Left renal pelvis (tissue), 4 donors: ENCODE data around the gene PDCD10. TPM values are rescaled to one million over a fixed set of nuclear protein-coding genes. Genes with fewer than 3 reads are reported as not detected.

Experiments
- DNase-seq, 4 donors: peaks; one replicate each; pipeline ENCODE4 v3.0.0-alpha.2; 2013; ENCODE audit warnings: low read depth in 4 of 4, low spot score in 3 of 4
- polyA plus RNA-seq, 4 donors: library from polyadenylated mRNA; unstranded; fragments of 120-200 nt; gene quantifications; one replicate each; pipeline ENCODE4 v1.2.1, GENCODE V29; 2013; ENCODE audit not compliant: insufficient read length in 4 of 4

Gene PDCD10
- polyA plus RNA-seq, 4 donors, result 61.5 to 88.6 (median 66.7) TPM

GRCh38 chr3:167684388-167684993, 50.2 kb downstream of the PDCD10 start:
- peak; percentile 14 to 29 (median 22) for DNase-seq

- no peak for DNase-seq
Measured at GRCh38 chr3:167679526-167679925, 55.2 kb downstream of the PDCD10 start.

DNA sequence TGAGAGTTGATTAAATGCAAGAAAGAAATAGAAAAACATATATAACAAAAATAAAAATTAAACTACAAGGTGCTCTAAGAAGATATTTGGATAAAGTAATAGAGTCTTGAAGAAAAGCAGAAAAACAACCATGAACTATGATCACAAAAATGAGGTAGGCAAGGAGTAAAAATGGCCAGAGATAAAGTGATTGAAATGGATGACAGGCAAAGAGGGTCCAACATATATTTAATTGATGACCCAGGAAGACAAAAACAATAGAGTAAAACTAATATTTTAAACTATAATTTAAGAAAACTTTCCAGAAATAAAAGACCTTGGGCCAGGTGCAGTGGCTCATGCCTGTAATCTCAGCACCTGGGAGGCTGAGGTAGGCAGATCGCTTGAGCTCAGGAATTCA, 58.8 kb downstream of the PDCD10 start:
- DNase-seq, result no peak

DNA sequence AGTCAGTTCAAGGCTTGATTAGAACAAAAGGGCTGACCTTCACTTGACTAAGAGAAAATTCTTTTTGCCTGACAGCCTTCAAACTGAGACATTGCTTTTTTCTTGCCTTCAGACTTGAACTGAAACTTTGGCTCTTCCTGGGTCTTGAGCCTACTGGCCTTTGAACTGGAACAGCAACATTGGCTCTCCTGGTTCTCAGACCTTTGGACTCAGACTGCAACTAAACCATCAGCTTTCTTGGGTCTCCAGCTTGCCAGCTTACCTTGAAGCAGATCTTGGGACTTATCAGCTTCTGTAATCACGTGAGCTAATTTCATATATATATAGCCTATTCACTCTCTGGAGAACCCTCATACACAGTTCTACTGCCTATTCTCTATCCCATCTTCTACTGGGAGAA, 61.5 kb downstream of the PDCD10 start:
- DNase-seq, result no peak

DNA sequence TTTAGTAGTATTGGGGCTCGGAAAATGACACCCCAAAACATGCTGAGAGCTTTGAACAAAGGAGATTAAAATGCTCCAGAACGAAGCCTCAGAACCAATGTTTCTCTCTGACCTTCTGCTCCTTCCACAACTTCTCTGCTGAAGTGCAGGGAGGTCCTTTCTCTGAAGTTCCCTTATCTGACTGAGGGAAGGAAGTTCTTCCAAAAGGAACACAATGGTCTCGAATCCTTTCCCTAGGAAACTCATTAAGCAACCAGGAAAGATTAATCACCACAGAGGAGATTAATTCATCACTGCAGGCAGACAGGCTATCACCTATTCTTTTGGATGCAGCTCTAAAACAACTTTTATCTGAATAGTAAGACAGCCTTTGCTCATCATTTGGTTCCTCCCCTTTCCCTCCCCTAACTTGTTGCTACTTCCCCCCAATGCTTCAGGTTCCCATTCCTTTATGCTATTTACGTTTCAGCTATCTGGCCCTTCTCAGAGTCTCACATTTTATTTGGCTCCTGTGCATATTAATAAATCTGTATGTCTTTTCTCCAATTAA, 62.7 kb downstream of the PDCD10 start:
- DNase-seq, result no peak

DNA sequence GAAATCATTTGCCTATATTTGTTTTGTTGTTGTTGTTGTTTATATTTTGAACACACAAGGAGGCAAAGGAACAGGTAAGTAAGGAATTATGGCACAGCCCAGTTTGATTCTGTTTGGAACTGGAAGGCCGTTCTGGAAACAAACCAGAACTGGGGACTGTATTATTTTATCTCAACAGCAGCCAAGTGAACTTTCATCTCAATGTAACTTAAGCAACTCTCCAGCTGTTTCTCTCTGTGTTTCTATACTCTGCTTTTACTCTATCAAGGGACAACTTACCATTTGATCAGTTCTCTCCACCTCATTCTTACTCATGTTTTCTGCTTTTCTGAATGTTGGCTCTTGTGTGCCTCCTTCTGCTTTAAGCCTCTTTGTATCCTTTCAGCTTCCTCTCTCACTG, 65.0 kb downstream of the PDCD10 start:
- no peak for DNase-seq

DNA sequence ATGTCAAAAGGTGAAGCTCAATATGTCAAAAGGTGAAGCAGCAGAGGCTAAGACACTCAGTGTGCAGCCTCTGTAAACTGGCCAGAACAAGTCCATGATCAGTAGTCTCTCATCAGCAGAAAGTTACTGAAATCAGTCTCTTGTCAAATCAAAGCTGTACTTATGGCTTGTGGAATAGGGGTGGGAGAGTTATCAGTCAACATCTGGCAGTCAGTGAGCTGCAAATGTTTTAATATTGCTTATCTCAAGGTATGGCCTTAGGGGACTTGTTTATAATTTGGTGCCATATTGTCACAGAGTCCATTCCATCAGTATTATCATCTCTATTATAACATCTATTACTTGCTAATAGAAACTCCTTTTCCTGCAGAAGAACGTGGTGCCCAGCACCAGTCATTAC, 66.0 kb downstream of the PDCD10 start:
- no peak for DNase-seq

GRCh38 chr3:167666563-167666962, 68.1 kb downstream of the PDCD10 start:
- DNase-seq, result no peak

- no peak for DNase-seq
Measured at GRCh38 chr3:167662919-167663400, 71.7 kb downstream of the PDCD10 start.

- no peak for DNase-seq
Measured at GRCh38 chr3:167657684-167658225, 76.9 kb downstream of the PDCD10 start.

- DNase-seq, result no peak
Measured at GRCh38 chr3:167656821-167657220, 77.9 kb downstream of the PDCD10 start.

- DNase-seq, result no peak
Measured at GRCh38 chr3:167653760-167654159, 80.9 kb downstream of the PDCD10 start, which contains the start of gene WDR49. WDR49 (minus strand) TSS chr3:167653942; CDS start chr3:167653425, 517 bp downstream.

GRCh38 chr3:167653155-167653554, 81.5 kb downstream of the PDCD10 start:
- no peak for DNase-seq

DNA sequence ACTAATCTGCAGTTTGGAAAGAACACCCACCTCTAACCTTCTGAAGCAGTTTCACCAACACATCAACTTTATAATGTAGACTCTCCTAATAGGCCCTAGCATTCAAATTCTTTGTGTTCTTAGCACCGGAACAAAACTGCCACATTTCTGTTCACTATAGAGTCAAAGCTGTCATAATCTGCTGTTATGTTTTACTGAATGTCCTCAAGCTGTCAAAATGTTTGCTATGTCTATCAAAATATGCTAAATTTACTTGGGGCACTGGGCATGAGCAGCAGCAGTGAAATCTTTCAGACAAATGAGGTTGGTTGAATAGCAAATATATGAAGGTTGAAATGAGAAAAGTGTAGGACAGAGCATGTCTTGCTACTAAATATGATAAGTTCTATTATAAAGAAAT, 82.9 kb downstream of the PDCD10 start:
- no peak for DNase-seq

- no peak for DNase-seq
Measured at GRCh38 chr3:167650459-167650858, 84.2 kb downstream of the PDCD10 start.

- no peak for DNase-seq
Measured at GRCh38 chr3:167649746-167650145, 84.9 kb downstream of the PDCD10 start.

DNA sequence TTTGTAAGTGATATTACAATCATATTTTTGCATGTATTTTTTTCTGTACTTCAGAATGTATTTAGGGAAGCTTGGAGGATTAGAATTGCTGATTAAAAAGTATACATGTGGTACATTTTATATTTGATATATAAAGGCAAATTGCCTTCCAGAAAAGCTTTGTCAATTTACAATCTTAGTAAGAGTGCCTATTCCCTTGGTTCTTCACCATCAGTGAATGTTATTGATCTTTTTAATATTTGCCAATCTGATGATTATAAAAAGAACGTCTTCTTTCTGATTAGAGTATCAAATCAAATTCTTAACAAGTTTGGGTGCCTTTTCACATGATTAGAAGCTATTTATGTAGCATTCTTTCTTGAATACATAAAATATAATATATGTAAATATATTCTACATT, 90.1 kb downstream of the PDCD10 start:
- DNase-seq, result no peak

Other genes starting within 250 kb of the PDCD10 start
- 1 to 10 TPM in 3 of 4 donors, under 1 TPM in 1; 0.25 to 2.7 (median 1.8) TPM for gene WDR49, start 81.0 kb downstream of the PDCD10 start, polyA plus RNA-seq
- 1,000 to 10,000 TPM in 1 of 4 donors, 10 to 100 TPM in 3; 34.7 to 1,047 (median 63.1) TPM for gene SERPINI1, start 829 bp upstream of the PDCD10 start, polyA plus RNA-seq